Ovary (tissue), 10 donors: ENCODE data around the gene MED27. TPM values are rescaled to one million over a fixed set of nuclear protein-coding genes. Genes with fewer than 3 reads are reported as not detected.
A peak's percentile ranks its signal among the peaks of the same experiment; 100 is the strongest.

Source experiments
- DNase-seq, 5 donors: peaks; one replicate each; pipeline ENCODE4 v3.0.0-alpha.2; 2019 to 2020
- H3K27ac ChIP-seq, 2 donors: fragments of 200-600 bp; one replicate each; pipeline versions ENCODE4 v1.5.1 to v1.8.0; 2019 to 2022
- H3K27me3 ChIP-seq: fragments of 200-600 bp; one replicate; pipeline ENCODE4 v1.8.0; 2022
- H3K36me3 ChIP-seq: fragments of 200-600 bp; sonication (generic); one replicate; pipeline ENCODE4 v1.5.1; 2019
- H3K4me1 ChIP-seq: one replicate; pipeline ENCODE4 v1.8.1; 2013; ENCODE audit warnings: mild to moderate bottlenecking, moderate library complexity; ENCODE audit not compliant: insufficient read depth
- H3K4me3 ChIP-seq: fragments of 200-600 bp; sonication (generic); one replicate; pipeline ENCODE4 v1.5.1; 2017
- H3K9me3 ChIP-seq, 2 donors: fragments of 200-600 bp in 1 of 2; sonication (generic) in 1 of 2; one replicate each; pipeline versions ENCODE4 v1.5.1 to v1.8.1; 2013 to 2019; ENCODE audit warnings: mild to moderate bottlenecking in 1 of 2, moderate library complexity in 1 of 2
- CTCF ChIP-seq, 3 donors: fragments of 450-650 bp in 2 of 3; fragments of 200-600 bp in 1 of 3; IDR thresholded peaks; one replicate each; pipeline versions ENCODE4 v1.5.1 to v1.8.0; 2016 to 2022; ENCODE audit warnings: antibody characterized with exemption in 3 of 3, mild to moderate bottlenecking in 1 of 3
- EP300 ChIP-seq: sonication (generic); formaldehyde crosslinking; IDR thresholded peaks from one replicate; pipeline ENCODE4 v1.6.1; 2017; ENCODE audit warnings: antibody characterized with exemption
- POLR2A ChIP-seq: fragments of 450-650 bp; IDR thresholded peaks from one replicate; pipeline ENCODE4 v1.6.1; 2017; ENCODE audit warnings: antibody characterized with exemption, mild to moderate bottlenecking, moderate library complexity
- WGBS, 3 donors: extraction: QIAGEN DNeasy Blood & Tissue Kit in 1 of 3; methylation state at CpG; one replicate each; pipeline versions ENCODE4 v1.1.5 to v1.1.7; 2013 to 2017; 5-methylcytosine and 5-hydroxymethylcytosine counted together
- intact Hi-C, 4 donors: fragments of 100-400 bp; cut with DNase I; formaldehyde crosslinking; loops; one replicate each; pipeline versions ENCODE4 v1.11.0 to v1.15.1; 2022 to 2023
- long read RNA-seq, 3 donors: library from polyadenylated mRNA in 2 of 3; unstranded in 2 of 3; transcript quantifications; one replicate each; pipeline ENCODE4 v2.0.0 and lab custom pipeline, GENCODE V29; 2021 to 2026
- polyA plus RNA-seq, 2 donors: library from polyadenylated mRNA; stranded (reverse); fragments of 200-250 nt in 1 of 2; fragments of 350-450 nt in 1 of 2; fragmentation: Illumina TruSeq in 1 of 2; extraction: RNeasy Lipid Tissue Mini Kit (QIAGEN cat#74804) in 1 of 2; gene quantifications; one replicate each; pipeline ENCODE4 v1.2.3, GENCODE V29; 2013 to 2014
- total RNA-seq, 7 donors: library from RNA; depleted of rRNA in 2 of 7; stranded (reverse); fragments of >200 nt in 2 of 7; fragmentation: NEBNext Ultra II Directional in 3 of 7; extraction: Animal tissue kit (Norgen Biotek cat#: 25700) in 3 of 7; gene quantifications; one replicate each; pipeline versions ENCODE4 v1.1.0 to v1.2.4, GENCODE V29; 2016 to 2023
- donor health status: DM: no; HTN: no; CAD: no; lungs with moderate emphysema.
- donor health status: DM: no; HTN: no; CAD: no.
- donor health status: Bipolar disorder and iron deficiency.
- donor health status: DM: yes; HTN: yes; CAD: no.
- donor health status: DM: no; HTN: no; CAD: no.
- donor health status: DM: yes; HTN: yes; CAD: no.

The MED27 gene
- total RNA-seq (10 to 100 TPM in 6 of 7 donors, 1 to 10 TPM in 1; 7.6 to 24.9 (median 17.4) TPM), polyA plus RNA-seq (10 to 100 TPM; 17.0 to 19.7 TPM)
- long read RNA-seq, donor 1, transcript MED27-201 (8 exons, 1,431 nt) = major isoform, 31 of 36 reads
- long read RNA-seq, donor 1, partial matches to known transcripts = 4 of 36 reads
- long read RNA-seq, donor 1, other reads (novel, unspliced or antisense) = 1 of 36 reads
- long read RNA-seq, donor 2, transcript MED27-201 (8 exons, 1,431 nt) = major isoform, 14 of 15 reads
- long read RNA-seq, donor 2, partial matches to known transcripts = 0 of 15 reads
- long read RNA-seq, donor 2, other reads (novel, unspliced or antisense) = 0 of 15 reads
- long read RNA-seq, donor 3, transcript MED27-201 (8 exons, 1,431 nt) = major isoform, 9 of 11 reads
- long read RNA-seq, donor 3, partial matches to known transcripts = 2 of 11 reads
- long read RNA-seq, donor 3, other reads (novel, unspliced or antisense) = 0 of 11 reads

DNA sequence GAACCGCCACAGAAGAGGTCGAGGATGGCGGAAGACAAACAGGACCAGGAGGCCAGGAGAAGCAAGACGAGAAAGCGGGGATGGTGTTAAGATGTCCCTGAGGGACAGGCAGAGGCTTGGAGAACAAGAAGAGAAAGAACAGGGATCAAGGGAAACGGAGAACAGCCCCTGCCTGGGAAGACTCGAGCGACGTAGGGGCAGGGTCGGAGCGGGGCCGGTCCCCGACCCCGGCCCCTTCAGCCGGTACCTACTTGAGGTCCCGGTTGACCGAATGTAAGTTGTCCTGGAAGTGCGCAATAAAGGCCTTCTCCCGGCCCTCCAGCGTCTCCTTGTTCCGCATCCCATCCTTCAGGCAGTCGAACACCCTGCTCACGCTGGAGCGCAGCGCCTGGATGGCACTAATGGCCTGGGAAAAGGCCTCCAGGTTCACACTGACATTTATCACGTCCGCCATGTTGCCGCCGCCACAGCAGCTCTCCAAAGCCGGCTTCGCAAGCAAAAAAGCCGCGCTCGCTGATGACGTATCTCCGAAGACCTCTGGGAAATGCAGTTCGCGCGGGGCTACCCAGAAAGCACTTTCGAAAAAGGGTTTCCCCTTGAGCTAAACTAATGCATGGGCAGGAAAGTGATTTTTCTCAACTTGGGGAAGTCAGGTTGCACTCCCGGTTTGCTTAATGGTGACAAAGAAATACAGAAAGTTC lies at the start of gene MED27:
Gene MED27 (minus strand): TSS at position 477 of the 701 bp plus-strand sequence. CDS start 23 bp downstream, at position 454.
- H3K27ac ChIP-seq = no peak within 1 kb of the TSS
- no peaks in the 10 kb centered on the region for H3K9me3 ChIP-seq
- WGBS, 3 donors = 0 to 6% (median 0%) methylated on average over 41 of the region's 41 CpGs
- H3K36me3 ChIP-seq = no peaks in the 10 kb centered on the region
- peaks cover 4% of the 10 kb centered on the region for H3K4me1 ChIP-seq
- no peaks in the 10 kb centered on the region for H3K27me3 ChIP-seq
- intact Hi-C loops = loop anchor here in 1 of 4 donors (10.0 kb wide), 1 partner anchor 155 kb away; no protein-coding TSS in a partner anchor
- peak within 1 kb of the TSS; percentile 69 for H3K4me3 ChIP-seq
- DNase-seq = peak; percentile 89 to 94 (median 90)
- no peak for TF ChIP-seq CTCF (IDR thresholded peaks at IDR 0.05)
- TF ChIP-seq POLR2A = no peak
- TF ChIP-seq EP300 = no peak

- H3K9me3 ChIP-seq = no peaks in the 10 kb centered on the region
- H3K4me3 ChIP-seq = no peak overlapping the region
- H3K36me3 ChIP-seq = no peaks in the 10 kb centered on the region
- intact Hi-C loops = no loop called here
- TF ChIP-seq CTCF (IDR thresholded peaks at IDR 0.05) = no peak
- TF ChIP-seq POLR2A = no peak
- no peak for TF ChIP-seq EP300
- no peak overlapping the region for H3K27ac ChIP-seq
- no peak for DNase-seq
- 47 to 54% (median 52%) methylated on average over 15 of the region's 15 CpGs for WGBS, 3 donors
- H3K27me3 ChIP-seq = no peaks in the 10 kb centered on the region
- no peaks in the 10 kb centered on the region for H3K4me1 ChIP-seq
Observed at GRCh38 chr9:132127888-132128534, 48.3 kb upstream of the MED27 start.

DNA sequence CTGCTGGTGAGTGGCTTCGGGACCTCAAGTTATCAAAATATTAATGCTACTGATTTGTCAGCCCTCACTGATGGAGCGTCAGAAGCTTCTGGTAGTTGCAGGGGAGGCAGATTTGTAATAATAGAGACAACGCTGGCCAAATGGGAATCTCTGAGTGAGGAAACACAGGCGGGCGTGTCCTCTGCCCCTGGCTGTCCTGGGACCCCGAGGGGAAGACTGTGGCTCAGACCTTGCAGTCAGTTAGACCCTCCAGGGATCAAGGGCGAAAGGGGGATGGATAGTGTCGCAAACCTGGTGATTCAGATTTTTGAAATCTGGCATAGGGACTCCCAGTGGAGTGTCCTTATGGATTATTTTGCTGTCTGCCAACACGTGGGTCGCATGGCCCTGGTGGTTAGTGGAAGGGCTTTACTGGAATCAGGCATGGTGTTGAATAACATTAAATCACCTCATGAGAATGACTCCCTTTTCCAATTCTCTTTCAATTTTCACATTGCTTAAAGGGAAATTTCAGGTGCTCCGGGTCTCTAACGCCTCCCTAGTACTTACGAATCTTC lies 47.1 kb upstream of the MED27 start:
- Histone ChIP-seq H3K4me1 (no peaks in the 10 kb centered on the region), H3K9me3 (no peaks in the 10 kb centered on the region), H3K27ac (no peak overlapping the region), H3K36me3 (no peaks in the 10 kb centered on the region), H3K4me3 (no peak overlapping the region), H3K27me3 (no peaks in the 10 kb centered on the region)
- no peak for DNase-seq
- TF ChIP-seq CTCF (IDR thresholded peaks at IDR 0.05) = no peak
- TF ChIP-seq POLR2A = no peak
- TF ChIP-seq EP300 = no peak
- intact Hi-C loops = no loop called here
- WGBS, 3 donors = 57 to 62% (median 59%) methylated on average over 13 of the region's 13 CpGs
